Cardiac septum (tissue), 1 donor: ENCODE measurements around the gene ACTR8. TPM values are rescaled to one million over a fixed set of nuclear protein-coding genes. Genes with fewer than 3 reads are reported as not detected.
"Not testable (repeated sequence)": the region's sequence is repeated elsewhere in the genome, so short reads cannot be mapped to it uniquely, and the experiment has no call there.

Experiments used
- DNase-seq: peaks from one replicate; pipeline ENCODE4 v3.0.0-alpha.2; 2020; ENCODE audit warnings: low spot score
- intact Hi-C: fragments of 100-400 bp; cut with DNase I; formaldehyde crosslinking; loops from one replicate; pipeline ENCODE4 v1.14.0; 2022
- long read RNA-seq: library from polyadenylated mRNA; unstranded; transcript quantifications from one replicate; pipeline ENCODE4 v2.0.0, GENCODE V29; 2021
- total RNA-seq: library from RNA; stranded (reverse); fragmentation: NEBNext Ultra II Directional; extraction: Animal tissue kit (Norgen Biotek cat#: 25700); gene quantifications from one replicate; pipeline ENCODE4 v1.2.1, GENCODE V29; 2021
- donor health status: DM: no; HTN: no; CAD: no.

ACTR8 gene
- 33.1 TPM for total RNA-seq
- long read RNA-seq, transcript ACTR8-201 (13 exons, 3,629 nt) = major isoform, 22 of 32 reads
- long read RNA-seq, partial matches to known transcripts = 2 of 32 reads
- long read RNA-seq, other reads (novel, unspliced or antisense) = 8 of 32 reads

GRCh38 chr3:53881691-53882593, at the start of gene ACTR8:
Gene ACTR8, minus strand, starts transcription at chr3:53882152. Its CDS starts 51 bp downstream, at chr3:53882101.
- DNase-seq = peak; percentile 95
- intact Hi-C loops = loop anchor here (1.0 to 5.0 kb wide), 2 partner anchors 9 to 535 kb away; partner anchors contain the start of genes DCP1A and SELENOK

- DNase-seq, intact Hi-C loops: not testable (repeated sequence)
These were observed 45.4 kb upstream of the ACTR8 start for GRCh38 chr3:53927208-53927872.

GRCh38 chr3:53921296-53921695, 39.3 kb upstream of the ACTR8 start:
- no peak for DNase-seq
- intact Hi-C loops = no loop called here

GRCh38 chr3:53919741-53920140, 37.8 kb upstream of the ACTR8 start:
- intact Hi-C loops = no loop called here
- no peak for DNase-seq

GRCh38 chr3:53913401-53913800, 31.4 kb upstream of the ACTR8 start:
- intact Hi-C loops = no loop called here
- no peak for DNase-seq

- intact Hi-C loops = no loop called here
- DNase-seq = no peak
These were observed 20.8 kb upstream of the ACTR8 start for GRCh38 chr3:53902711-53903110.

GRCh38 chr3:53902067-53902466, 20.1 kb upstream of the ACTR8 start:
- DNase-seq = no peak
- intact Hi-C loops = no loop called here

- intact Hi-C loops = no loop called here
- DNase-seq = no peak
These were observed 18.8 kb upstream of the ACTR8 start for GRCh38 chr3:53900666-53901331.

GRCh38 chr3:53899750-53900149, 17.8 kb upstream of the ACTR8 start:
- intact Hi-C loops = no loop called here
- DNase-seq = no peak

GRCh38 chr3:53892286-53892637, 10.3 kb upstream of the ACTR8 start:
- no peak for DNase-seq
- intact Hi-C loops = no loop called here

- intact Hi-C loops = loop anchor here (1.0 kb wide), 1 partner anchor 9 kb away; the partner anchor contains the start of gene ACTR8
- peak; percentile 99 for DNase-seq
These were observed 9.7 kb upstream of the ACTR8 start, which contains the start of gene SELENOK for GRCh38 chr3:53891497-53892285. Gene SELENOK, minus strand, starts transcription at chr3:53891859.

GRCh38 chr3:53890726-53891475, 8.9 kb upstream of the ACTR8 start:
- DNase-seq = no peak
- intact Hi-C loops = loop anchor here (1.0 kb wide), 1 partner anchor 9 kb away; the partner anchor contains the start of gene ACTR8

GRCh38 chr3:53888232-53888631, 6.3 kb upstream of the ACTR8 start:
- intact Hi-C loops = no loop called here
- no peak for DNase-seq

GRCh38 chr3:53887446-53887845, 5.5 kb upstream of the ACTR8 start:
- intact Hi-C loops = no loop called here
- DNase-seq = no peak

GRCh38 chr3:53885239-53885638, 3.3 kb upstream of the ACTR8 start:
- no peak for DNase-seq
- intact Hi-C loops = no loop called here

GRCh38 chr3:53884623-53885022, 2.7 kb upstream of the ACTR8 start:
- no peak for DNase-seq
- intact Hi-C loops = loop anchor here (5.0 kb wide), 1 partner anchor 537 kb away; the partner anchor contains the start of gene DCP1A

GRCh38 chr3:53883008-53883407, 1.1 kb upstream of the ACTR8 start:
- no peak for DNase-seq
- intact Hi-C loops = loop anchor here (5.0 kb wide), 1 partner anchor 536 kb away; the partner anchor contains the start of gene DCP1A
